WTC11 (cell line): Measurements from ENCODE around the gene DNAJC25. TPM values are rescaled to one million over a fixed set of nuclear protein-coding genes. Genes with fewer than 3 reads are reported as not detected.

ENCODE experiments used
- ATAC-seq: fragments of 200-7000 bp; cut with Tn5 transposase; 2 replicates; pipeline ENCODE4 v1.10.0; 2021; ENCODE audit warnings: mild to moderate bottlenecking, moderate library complexity
- CTCF ChIA-PET: fragments of 300-600 bp; sonication (Branson Sonifier 250); formaldehyde crosslinking; loops from one replicate; lab custom pipeline; 2021; ENCODE audit warnings: antibody characterized with exemption; lab: Charles Lee
- POLR2A ChIA-PET: fragments of 350-600 bp; sonication (Branson Sonifier 250); formaldehyde crosslinking; loops from one replicate; lab custom pipeline; 2021; ENCODE audit warnings: antibody characterized with exemption; lab: Charles Lee
- DNase-seq: peaks from one replicate; pipeline ENCODE4 v3.0.0; 2021; ENCODE audit warnings: low spot score
- H3K27ac Mint-ChIP-seq: 2 replicates; pipeline ENCODE4 v1.8.0; 2021; ENCODE audit warnings: mixed read lengths
- H3K27me3 Mint-ChIP-seq: 2 replicates; pipeline ENCODE4 v1.8.0; 2021; ENCODE audit warnings: low read depth, mild to moderate bottlenecking, moderate library complexity, mixed read lengths
- H3K36me3 Mint-ChIP-seq: 2 replicates; pipeline ENCODE4 v1.8.0; 2021; ENCODE audit warnings: mixed read lengths
- H3K4me1 Mint-ChIP-seq: 2 replicates; pipeline ENCODE4 v1.8.0; 2022; ENCODE audit warnings: mixed read lengths
- H3K4me3 Mint-ChIP-seq: 2 replicates; pipeline ENCODE4 v1.8.0; 2021; ENCODE audit warnings: mild to moderate bottlenecking, moderate library complexity, mixed read lengths
- H3K9me3 Mint-ChIP-seq: 2 replicates; pipeline ENCODE4 v1.8.0; 2021; ENCODE audit warnings: mixed read lengths
- ERG ChIP-seq: fragments of 250-450 bp; sonication (Bioruptor Pico); IDR thresholded peaks from 2 replicates; pipeline ENCODE4 v1.8.0; 2021; ENCODE audit warnings: mild to moderate bottlenecking
- FOXP1 ChIP-seq: sonication (generic); formaldehyde crosslinking; IDR thresholded peaks from 2 replicates; pipeline ENCODE4 v1.8.0; 2022; ENCODE audit warnings: missing genetic modification reagents, mild to moderate bottlenecking, moderate library complexity, borderline replicate concordance
- HMGA2 ChIP-seq: fragments of 250-450 bp; sonication (Bioruptor Pico); IDR thresholded peaks from 2 replicates; pipeline ENCODE4 v1.4.0; 2021; ENCODE audit warnings: mild to moderate bottlenecking, moderate library complexity
- NFE2L1 ChIP-seq: sonication (generic); formaldehyde crosslinking; IDR thresholded peaks from 2 replicates; pipeline ENCODE4 v1.8.1; 2023; ENCODE audit warnings: missing genetic modification reagents
- SMAD3 ChIP-seq: sonication (generic); formaldehyde crosslinking; IDR thresholded peaks from 2 replicates; pipeline ENCODE4 v1.8.0; 2022; ENCODE audit warnings: missing genetic modification reagents, mild to moderate bottlenecking, borderline replicate concordance
- ZNF138 ChIP-seq: sonication (generic); formaldehyde crosslinking; conservative IDR thresholded peaks from 2 replicates; pipeline ENCODE4 v1.8.1; 2022; ENCODE audit warnings: mild to moderate bottlenecking, moderate library complexity, missing genetic modification reagents
- ZNF281 ChIP-seq: sonication (generic); formaldehyde crosslinking; IDR thresholded peaks from 2 replicates; pipeline ENCODE4 v1.8.0; 2023; ENCODE audit warnings: mild to moderate bottlenecking, missing genetic modification reagents
- total RNA-seq: library from RNA; stranded (reverse); gene quantifications from 3 replicates; pipeline ENCODE4 v1.2.3, GENCODE V29; 2021
- TF ChIP-seq, protein P1 (sequence below): sonication (generic); formaldehyde crosslinking; IDR thresholded peaks from 2 replicates; pipeline ENCODE4 v1.8.1; 2023; ENCODE audit warnings: mild to moderate bottlenecking, missing genetic modification reagents, moderate library complexity
- TF ChIP-seq, protein P2 (sequence below): sonication (generic); formaldehyde crosslinking; IDR thresholded peaks from 2 replicates; pipeline ENCODE4 v1.8.1; 2022; ENCODE audit warnings: low read depth, missing genetic modification reagents, borderline replicate concordance
- TF ChIP-seq, protein P3 (sequence below): sonication (generic); formaldehyde crosslinking; IDR thresholded peaks from 2 replicates; pipeline ENCODE4 v1.8.1; 2023; ENCODE audit warnings: mild to moderate bottlenecking, missing genetic modification reagents, moderate library complexity
- TF ChIP-seq, protein P4 (sequence below): fragments of 250-450 bp; sonication (Bioruptor Pico); IDR thresholded peaks from 2 replicates; pipeline ENCODE4 v1.9.0; 2021; ENCODE audit warnings: mild to moderate bottlenecking
- TF ChIP-seq, protein P5 (sequence below): sonication (generic); formaldehyde crosslinking; conservative IDR thresholded peaks from 2 replicates; pipeline ENCODE4 v1.8.1; 2023; ENCODE audit warnings: mild to moderate bottlenecking, low read depth, missing genetic modification reagents, moderate library complexity

The DNAJC25 gene
- total RNA-seq, 1 experiment from 2014 or later, result 7.4 TPM

GRCh38 chr9:111632695-111633388 lies 1.7 kb downstream of the DNAJC25 start (continued):
- TF ChIP-seq, protein P1, sequence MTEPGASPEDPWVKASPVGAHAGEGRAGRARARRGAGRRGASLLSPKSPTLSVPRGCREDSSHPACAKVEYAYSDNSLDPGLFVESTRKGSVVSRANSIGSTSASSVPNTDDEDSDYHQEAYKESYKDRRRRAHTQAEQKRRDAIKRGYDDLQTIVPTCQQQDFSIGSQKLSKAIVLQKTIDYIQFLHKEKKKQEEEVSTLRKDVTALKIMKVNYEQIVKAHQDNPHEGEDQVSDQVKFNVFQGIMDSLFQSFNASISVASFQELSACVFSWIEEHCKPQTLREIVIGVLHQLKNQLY (CRISPR knock-in tag), result no peak
- TF ChIP-seq NFE2L1, result no peak
- TF ChIP-seq HMGA2 (CRISPR knock-in tag), result no peak
- no peak for TF ChIP-seq SMAD3 (CRISPR knock-in tag)
- no peak for TF ChIP-seq ZNF281 (CRISPR knock-in tag)
- TF ChIP-seq, protein P2, sequence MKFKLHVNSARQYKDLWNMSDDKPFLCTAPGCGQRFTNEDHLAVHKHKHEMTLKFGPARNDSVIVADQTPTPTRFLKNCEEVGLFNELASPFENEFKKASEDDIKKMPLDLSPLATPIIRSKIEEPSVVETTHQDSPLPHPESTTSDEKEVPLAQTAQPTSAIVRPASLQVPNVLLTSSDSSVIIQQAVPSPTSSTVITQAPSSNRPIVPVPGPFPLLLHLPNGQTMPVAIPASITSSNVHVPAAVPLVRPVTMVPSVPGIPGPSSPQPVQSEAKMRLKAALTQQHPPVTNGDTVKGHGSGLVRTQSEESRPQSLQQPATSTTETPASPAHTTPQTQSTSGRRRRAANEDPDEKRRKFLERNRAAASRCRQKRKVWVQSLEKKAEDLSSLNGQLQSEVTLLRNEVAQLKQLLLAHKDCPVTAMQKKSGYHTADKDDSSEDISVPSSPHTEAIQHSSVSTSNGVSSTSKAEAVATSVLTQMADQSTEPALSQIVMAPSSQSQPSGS (CRISPR knock-in tag), result no peak
- TF ChIP-seq FOXP1 (CRISPR knock-in tag), result no peak
- TF ChIP-seq, protein P3, sequence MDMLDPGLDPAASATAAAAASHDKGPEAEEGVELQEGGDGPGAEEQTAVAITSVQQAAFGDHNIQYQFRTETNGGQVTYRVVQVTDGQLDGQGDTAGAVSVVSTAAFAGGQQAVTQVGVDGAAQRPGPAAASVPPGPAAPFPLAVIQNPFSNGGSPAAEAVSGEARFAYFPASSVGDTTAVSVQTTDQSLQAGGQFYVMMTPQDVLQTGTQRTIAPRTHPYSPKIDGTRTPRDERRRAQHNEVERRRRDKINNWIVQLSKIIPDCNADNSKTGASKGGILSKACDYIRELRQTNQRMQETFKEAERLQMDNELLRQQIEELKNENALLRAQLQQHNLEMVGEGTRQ (CRISPR knock-in tag), result no peak

GRCh38 chr9:111633389-111633736 lies 2.2 kb downstream of the DNAJC25 start:
- POLR2A ChIA-PET, result no interaction called here
- Mint-ChIP-seq H3K9me3 (no peaks in the 10 kb centered on the region), H3K27ac (no peak overlapping the region; the same call in 1 of the 2 replicates), H3K27me3 (no peaks in the 10 kb centered on the region; the same call in 1 of the 2 replicates), H3K4me3 (peak overlapping the region; percentile 8; the same call in 1 of the 2 replicates), H3K4me1 (peaks cover 24% of the 10 kb centered on the region), H3K36me3 (no peaks in the 10 kb centered on the region; the same call in 1 of the 2 replicates)
- no peak for DNase-seq
- TF ChIP-seq, protein P4, sequence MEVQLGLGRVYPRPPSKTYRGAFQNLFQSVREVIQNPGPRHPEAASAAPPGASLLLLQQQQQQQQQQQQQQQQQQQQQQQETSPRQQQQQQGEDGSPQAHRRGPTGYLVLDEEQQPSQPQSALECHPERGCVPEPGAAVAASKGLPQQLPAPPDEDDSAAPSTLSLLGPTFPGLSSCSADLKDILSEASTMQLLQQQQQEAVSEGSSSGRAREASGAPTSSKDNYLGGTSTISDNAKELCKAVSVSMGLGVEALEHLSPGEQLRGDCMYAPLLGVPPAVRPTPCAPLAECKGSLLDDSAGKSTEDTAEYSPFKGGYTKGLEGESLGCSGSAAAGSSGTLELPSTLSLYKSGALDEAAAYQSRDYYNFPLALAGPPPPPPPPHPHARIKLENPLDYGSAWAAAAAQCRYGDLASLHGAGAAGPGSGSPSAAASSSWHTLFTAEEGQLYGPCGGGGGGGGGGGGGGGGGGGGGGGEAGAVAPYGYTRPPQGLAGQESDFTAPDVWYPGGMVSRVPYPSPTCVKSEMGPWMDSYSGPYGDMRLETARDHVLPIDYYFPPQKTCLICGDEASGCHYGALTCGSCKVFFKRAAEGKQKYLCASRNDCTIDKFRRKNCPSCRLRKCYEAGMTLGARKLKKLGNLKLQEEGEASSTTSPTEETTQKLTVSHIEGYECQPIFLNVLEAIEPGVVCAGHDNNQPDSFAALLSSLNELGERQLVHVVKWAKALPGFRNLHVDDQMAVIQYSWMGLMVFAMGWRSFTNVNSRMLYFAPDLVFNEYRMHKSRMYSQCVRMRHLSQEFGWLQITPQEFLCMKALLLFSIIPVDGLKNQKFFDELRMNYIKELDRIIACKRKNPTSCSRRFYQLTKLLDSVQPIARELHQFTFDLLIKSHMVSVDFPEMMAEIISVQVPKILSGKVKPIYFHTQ (CRISPR knock-in tag), result no peak
- no peak for TF ChIP-seq ZNF281 (CRISPR knock-in tag)
- TF ChIP-seq, protein P5, sequence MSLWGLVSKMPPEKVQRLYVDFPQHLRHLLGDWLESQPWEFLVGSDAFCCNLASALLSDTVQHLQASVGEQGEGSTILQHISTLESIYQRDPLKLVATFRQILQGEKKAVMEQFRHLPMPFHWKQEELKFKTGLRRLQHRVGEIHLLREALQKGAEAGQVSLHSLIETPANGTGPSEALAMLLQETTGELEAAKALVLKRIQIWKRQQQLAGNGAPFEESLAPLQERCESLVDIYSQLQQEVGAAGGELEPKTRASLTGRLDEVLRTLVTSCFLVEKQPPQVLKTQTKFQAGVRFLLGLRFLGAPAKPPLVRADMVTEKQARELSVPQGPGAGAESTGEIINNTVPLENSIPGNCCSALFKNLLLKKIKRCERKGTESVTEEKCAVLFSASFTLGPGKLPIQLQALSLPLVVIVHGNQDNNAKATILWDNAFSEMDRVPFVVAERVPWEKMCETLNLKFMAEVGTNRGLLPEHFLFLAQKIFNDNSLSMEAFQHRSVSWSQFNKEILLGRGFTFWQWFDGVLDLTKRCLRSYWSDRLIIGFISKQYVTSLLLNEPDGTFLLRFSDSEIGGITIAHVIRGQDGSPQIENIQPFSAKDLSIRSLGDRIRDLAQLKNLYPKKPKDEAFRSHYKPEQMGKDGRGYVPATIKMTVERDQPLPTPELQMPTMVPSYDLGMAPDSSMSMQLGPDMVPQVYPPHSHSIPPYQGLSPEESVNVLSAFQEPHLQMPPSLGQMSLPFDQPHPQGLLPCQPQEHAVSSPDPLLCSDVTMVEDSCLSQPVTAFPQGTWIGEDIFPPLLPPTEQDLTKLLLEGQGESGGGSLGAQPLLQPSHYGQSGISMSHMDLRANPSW, result no peak
- TF ChIP-seq ZNF138 (CRISPR knock-in tag), result no peak
- no peak for TF ChIP-seq ERG
- no peak for ATAC-seq
- CTCF ChIA-PET, result no interaction called here
